ENCODE results near the gene LIMK1. TPM values are rescaled to one million over a fixed set of nuclear protein-coding genes. Genes with fewer than 3 reads are reported as not detected.

The LIMK1 gene
- total RNA-seq, 6 experiments from 2014 or later = 57.8 to 75.6 (median 67.2) TPM

- no peak for DNase-seq
- H3K4me3 Mint-ChIP-seq = no peak overlapping the region
- no peak overlapping the region for H3K27ac Mint-ChIP-seq
- H3K4me1 Mint-ChIP-seq (ENCODE audit: low read depth) = no peaks in the 10 kb centered on the region
- no peaks in the 10 kb centered on the region for H3K9me3 Mint-ChIP-seq
- TF ChIP-seq CTCF (IDR thresholded peaks at IDR 0.05) = no peak
- peaks cover 4% of the 10 kb centered on the region; the same call in 1 of the 2 replicates for H3K27me3 Mint-ChIP-seq (ENCODE audit: insufficient read depth)
- peaks cover 4% of the 10 kb centered on the region; the same call in 1 of the 2 replicates for H3K36me3 Mint-ChIP-seq (ENCODE audit: low read depth)
These were observed 31.0 kb upstream of the LIMK1 start for GRCh38 chr7:74052628-74053027.

DNA sequence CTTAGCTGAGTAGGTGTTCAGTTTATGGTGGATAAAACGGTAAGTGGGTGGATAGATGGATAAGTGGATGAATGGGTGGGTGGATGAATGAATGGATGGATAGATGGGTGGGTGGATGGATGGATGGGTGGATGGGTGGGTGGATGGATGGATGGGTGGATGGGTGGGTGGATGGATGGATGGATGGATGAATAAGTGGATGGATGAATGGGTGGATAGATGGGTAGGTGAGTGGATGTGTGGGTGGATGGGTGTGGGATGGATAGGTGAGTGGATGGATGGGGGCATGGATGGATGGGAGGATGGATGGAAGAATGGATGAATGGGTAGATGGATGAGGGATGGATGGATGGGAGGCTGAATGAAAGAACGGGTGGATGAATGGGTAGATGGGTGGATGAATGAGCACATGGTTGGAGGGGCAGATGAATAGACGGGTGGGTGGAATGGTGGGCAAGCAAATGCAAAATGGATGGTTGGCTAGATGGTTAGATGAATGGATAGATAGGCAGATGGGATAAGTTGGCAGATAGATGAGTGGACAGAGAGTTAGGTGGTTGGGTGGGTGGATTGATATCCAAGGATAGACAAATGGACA lies 29.9 kb upstream of the LIMK1 start:
- Mint-ChIP-seq H3K9me3 (no peaks in the 10 kb centered on the region), H3K4me3 (no peak overlapping the region), H3K27me3 (ENCODE audit: insufficient read depth) (peaks cover 4% of the 10 kb centered on the region; the same call in 1 of the 2 replicates), H3K36me3 (ENCODE audit: low read depth) (no peaks in the 10 kb centered on the region), H3K4me1 (ENCODE audit: low read depth) (no peaks in the 10 kb centered on the region), H3K27ac (no peak overlapping the region)
- no peak for DNase-seq
- TF ChIP-seq CTCF (IDR thresholded peaks at IDR 0.05) = no peak

DNA sequence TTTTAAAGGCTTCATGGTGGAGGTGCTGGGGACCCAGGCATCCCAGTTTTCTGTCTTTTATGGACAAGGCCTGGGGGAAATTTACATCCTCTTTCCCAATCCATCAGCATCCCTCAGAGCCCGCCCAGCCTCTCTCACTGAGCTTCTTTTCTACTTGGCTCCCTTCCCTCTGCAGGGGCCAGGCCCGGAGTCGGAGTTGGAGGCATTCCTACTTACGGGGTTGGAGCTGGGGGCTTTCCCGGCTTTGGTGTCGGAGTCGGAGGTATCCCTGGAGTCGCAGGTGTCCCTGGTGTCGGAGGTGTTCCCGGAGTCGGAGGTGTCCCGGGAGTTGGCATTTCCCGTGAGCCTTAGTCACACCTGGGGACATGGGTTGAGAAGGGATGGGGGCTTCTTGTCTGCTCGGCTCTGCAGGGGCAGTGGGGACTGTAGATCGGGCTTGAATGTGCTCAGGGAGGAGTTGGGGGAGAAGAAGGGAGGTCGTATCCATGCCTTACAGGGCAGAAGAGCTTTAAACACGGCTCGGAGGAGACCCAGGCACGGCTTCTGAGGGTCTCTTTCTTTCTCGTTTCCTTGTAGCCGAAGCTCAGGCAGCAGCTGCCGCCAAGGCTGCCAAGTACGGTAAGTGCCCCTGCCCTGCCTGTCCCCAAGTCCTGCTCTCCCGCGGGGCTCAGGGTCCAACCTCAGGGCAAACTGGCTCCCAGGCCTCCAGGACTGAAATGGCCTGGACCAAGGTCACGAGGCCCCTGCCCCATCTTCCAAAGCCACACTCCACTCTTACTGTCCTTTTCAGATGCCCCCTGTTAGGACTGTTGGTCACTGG lies 27.3 kb upstream of the LIMK1 start:
- Mint-ChIP-seq H3K4me1 (ENCODE audit: low read depth) (no peaks in the 10 kb centered on the region), H3K4me3 (no peak overlapping the region), H3K27ac (no peak overlapping the region), H3K36me3 (ENCODE audit: low read depth) (no peaks in the 10 kb centered on the region), H3K9me3 (no peaks in the 10 kb centered on the region), H3K27me3 (ENCODE audit: insufficient read depth) (peaks cover 4% of the 10 kb centered on the region; the same call in 1 of the 2 replicates)
- DNase-seq = no peak
- no peak for TF ChIP-seq CTCF (IDR thresholded peaks at IDR 0.05)

- no peak overlapping the region for H3K4me3 Mint-ChIP-seq
- peaks cover 4% of the 10 kb centered on the region; the same call in 1 of the 2 replicates for H3K27me3 Mint-ChIP-seq (ENCODE audit: insufficient read depth)
- no peak for DNase-seq
- no peaks in the 10 kb centered on the region for H3K36me3 Mint-ChIP-seq (ENCODE audit: low read depth)
- H3K4me1 Mint-ChIP-seq (ENCODE audit: low read depth) = peaks cover 8% of the 10 kb centered on the region
- H3K27ac Mint-ChIP-seq = no peak overlapping the region
- no peak for TF ChIP-seq CTCF (IDR thresholded peaks at IDR 0.05)
- H3K9me3 Mint-ChIP-seq = no peaks in the 10 kb centered on the region
These were observed 26.2 kb upstream of the LIMK1 start for GRCh38 chr7:74057216-74057925.

- peaks cover 9% of the 10 kb centered on the region for H3K4me1 Mint-ChIP-seq (ENCODE audit: low read depth)
- no peak for DNase-seq
- H3K36me3 Mint-ChIP-seq (ENCODE audit: low read depth) = no peaks in the 10 kb centered on the region
- no peak for TF ChIP-seq CTCF (IDR thresholded peaks at IDR 0.05)
- H3K27me3 Mint-ChIP-seq (ENCODE audit: insufficient read depth) = peaks cover 3% of the 10 kb centered on the region; the same call in 1 of the 2 replicates
- H3K4me3 Mint-ChIP-seq = no peak overlapping the region
- no peaks in the 10 kb centered on the region for H3K9me3 Mint-ChIP-seq
- H3K27ac Mint-ChIP-seq = no peak overlapping the region
These were observed 25.6 kb upstream of the LIMK1 start for GRCh38 chr7:74057987-74058386.

Measured in HFFc6 (cell line).